OCI-LY3 (cell line): ENCODE results near the gene SNX11.

ENCODE experiments used
- H2AFZ ChIP-seq: fragments of 200-600, 300-600 bp; shearing (Covaris generic); 2 replicates; pipeline ENCODE4 v1.6.0; 2014; ENCODE audit warnings: antibody characterized with exemption, low read depth, low read length
- H3K27ac ChIP-seq: fragments of 200-600, 300-600 bp; sonication (generic); 2 replicates; pipeline ENCODE4 v1.5.1; 2014; ENCODE audit warnings: mild to moderate bottlenecking, low read length, moderate library complexity, mixed read lengths
- H3K27me3 ChIP-seq: fragments of 200-600, 300-600 bp; sonication (generic); 2 replicates; pipeline ENCODE4 v1.6.1; 2014; ENCODE audit warnings: low read depth, low read length, mixed read lengths
- H3K36me3 ChIP-seq: fragments of 200-600, 300-600 bp; sonication (generic); replicated peaks from 2 replicates; pipeline ENCODE3; 2014; ENCODE audit warnings: low read depth, low read length, mixed read lengths
- H3K4me1 ChIP-seq: fragments of 300-600, 200-600 bp; sonication (generic); 2 replicates; pipeline ENCODE4 v1.6.1; 2014; ENCODE audit warnings: low read length, mixed read lengths
- H3K4me2 ChIP-seq: fragments of 200-600, 300-600 bp; sonication (generic); 2 replicates; pipeline ENCODE4 v1.6.1; 2014; ENCODE audit warnings: low read length, mixed read lengths
- H3K4me3 ChIP-seq: fragments of 300-600, 200-600 bp; sonication (generic); 2 replicates; pipeline ENCODE4 v1.5.1; 2014; ENCODE audit warnings: antibody characterized with exemption, mild to moderate bottlenecking, low read length, moderate library complexity
- H3K79me2 ChIP-seq: fragments of 300-600, 200-600 bp; shearing (Covaris generic); 2 replicates; pipeline ENCODE4 v1.6.1; 2014; ENCODE audit warnings: mild to moderate bottlenecking, low read length, mixed read lengths
- H3K9ac ChIP-seq: fragments of 300-600, 200-600 bp; shearing (Covaris generic); 2 replicates; pipeline ENCODE4 v1.6.0; 2014; ENCODE audit warnings: mild to moderate bottlenecking, low read length, moderate library complexity
- H3K9me3 ChIP-seq: fragments of 200-600, 300-600 bp; shearing (Covaris generic); 2 replicates; pipeline ENCODE4 v1.6.1; 2014; ENCODE audit warnings: low read length, mixed read lengths; ENCODE audit not compliant: insufficient read depth
- H4K20me1 ChIP-seq: fragments of 200-600, 300-600 bp; sonication (generic); 2 replicates; pipeline ENCODE4 v1.6.1; 2016; ENCODE audit warnings: low read length, mixed read lengths; ENCODE audit not compliant: insufficient read depth
- CTCF ChIP-seq: fragments of 200-600, 300-600 bp; sonication (generic); IDR thresholded peaks from 2 replicates; pipeline ENCODE4 v1.5.1; 2014; ENCODE audit warnings: antibody characterized with exemption, low read length, low read depth
- EZH2phosphoT487 ChIP-seq: fragments of 200-600 bp; shearing (Covaris generic); IDR thresholded peaks from 2 replicates; pipeline ENCODE4 v1.6.1; 2018; ENCODE audit warnings: antibody characterized with exemption, mixed run types, low read depth

The SNX11 gene

GRCh38 chr17:48162306-48162934 is 54.9 kb downstream of the SNX11 start:
- no peak overlapping the region for H3K27ac ChIP-seq
- H3K9me3 ChIP-seq, result no peaks in the 10 kb centered on the region
- H3K4me3 ChIP-seq, result 0 out of 2 replicates have a peak overlapping the region, but pooled peaks have one; percentile 62
- H3K27me3 ChIP-seq, result no peaks in the 10 kb centered on the region
- no peak overlapping the region for H3K9ac ChIP-seq
- peak overlapping the region; percentile 71 for H3K4me2 ChIP-seq
- no peaks in the 10 kb centered on the region for H3K36me3 ChIP-seq
- H3K79me2 ChIP-seq, result no peaks in the 10 kb centered on the region
- TF ChIP-seq EZH2phosphoT487, result no peak
- no peak for TF ChIP-seq CTCF
- H3K4me1 ChIP-seq, result peaks cover 57% of the 10 kb centered on the region
- no peaks in the 10 kb centered on the region for H4K20me1 ChIP-seq
- no peak overlapping the region for H2AFZ ChIP-seq

GRCh38 chr17:48162946-48163506 is 55.5 kb downstream of the SNX11 start:
- Histone ChIP-seq H3K27ac (peak overlapping the region; percentile 48), H3K27me3 (no peaks in the 10 kb centered on the region), H3K4me2 (peak overlapping the region; percentile 71), H3K4me3 (peak overlapping the region; percentile 62), H3K9me3 (no peaks in the 10 kb centered on the region), H3K4me1 (peaks cover 63% of the 10 kb centered on the region), H3K79me2 (no peaks in the 10 kb centered on the region), H2AFZ (peak overlapping the region; percentile 43), H3K36me3 (no peaks in the 10 kb centered on the region), H3K9ac (peak overlapping the region; percentile 31; the same call in 1 of the 2 replicates), H4K20me1 (no peaks in the 10 kb centered on the region)
- TF ChIP-seq CTCF (no peak), EZH2phosphoT487 (no peak)

- Histone ChIP-seq H3K4me1 (peaks cover 69% of the 10 kb centered on the region), H3K36me3 (no peaks in the 10 kb centered on the region), H4K20me1 (no peaks in the 10 kb centered on the region), H3K27ac (no peak overlapping the region), H3K4me2 (peak overlapping the region; percentile 71), H3K79me2 (no peaks in the 10 kb centered on the region), H3K4me3 (no peak overlapping the region), H2AFZ (no peak overlapping the region), H3K9me3 (no peaks in the 10 kb centered on the region), H3K27me3 (no peaks in the 10 kb centered on the region), H3K9ac (no peak overlapping the region)
- no peak; the same call in 1 of the 2 replicates for TF ChIP-seq CTCF
These were observed 56.2 kb downstream of the SNX11 start for GRCh38 chr17:48163809-48164208.

- Histone ChIP-seq H3K27me3 (no peaks in the 10 kb centered on the region), H3K36me3 (no peaks in the 10 kb centered on the region), H3K9me3 (no peaks in the 10 kb centered on the region), H3K4me1 (peaks cover 52% of the 10 kb centered on the region), H4K20me1 (no peaks in the 10 kb centered on the region), H3K4me3 (no peak overlapping the region), H3K79me2 (no peaks in the 10 kb centered on the region), H2AFZ (no peak overlapping the region), H3K27ac (no peak overlapping the region), H3K9ac (no peak overlapping the region), H3K4me2 (no peak overlapping the region)
- TF ChIP-seq EZH2phosphoT487, result no peak
- TF ChIP-seq CTCF, result no peak
These were observed 62.4 kb downstream of the SNX11 start for GRCh38 chr17:48169926-48170325.
